HG03280 (cell line): ENCODE data around the gene TLE4.

Experiments used
- ATAC-seq: cut with Tn5 transposase; IDR thresholded peaks from one replicate; pipeline ENCODE4 v1.9.1; 2021; ENCODE audit warnings: mild to moderate bottlenecking, moderate library complexity; ENCODE audit not compliant: unreplicated experiment

The TLE4 gene

DNA sequence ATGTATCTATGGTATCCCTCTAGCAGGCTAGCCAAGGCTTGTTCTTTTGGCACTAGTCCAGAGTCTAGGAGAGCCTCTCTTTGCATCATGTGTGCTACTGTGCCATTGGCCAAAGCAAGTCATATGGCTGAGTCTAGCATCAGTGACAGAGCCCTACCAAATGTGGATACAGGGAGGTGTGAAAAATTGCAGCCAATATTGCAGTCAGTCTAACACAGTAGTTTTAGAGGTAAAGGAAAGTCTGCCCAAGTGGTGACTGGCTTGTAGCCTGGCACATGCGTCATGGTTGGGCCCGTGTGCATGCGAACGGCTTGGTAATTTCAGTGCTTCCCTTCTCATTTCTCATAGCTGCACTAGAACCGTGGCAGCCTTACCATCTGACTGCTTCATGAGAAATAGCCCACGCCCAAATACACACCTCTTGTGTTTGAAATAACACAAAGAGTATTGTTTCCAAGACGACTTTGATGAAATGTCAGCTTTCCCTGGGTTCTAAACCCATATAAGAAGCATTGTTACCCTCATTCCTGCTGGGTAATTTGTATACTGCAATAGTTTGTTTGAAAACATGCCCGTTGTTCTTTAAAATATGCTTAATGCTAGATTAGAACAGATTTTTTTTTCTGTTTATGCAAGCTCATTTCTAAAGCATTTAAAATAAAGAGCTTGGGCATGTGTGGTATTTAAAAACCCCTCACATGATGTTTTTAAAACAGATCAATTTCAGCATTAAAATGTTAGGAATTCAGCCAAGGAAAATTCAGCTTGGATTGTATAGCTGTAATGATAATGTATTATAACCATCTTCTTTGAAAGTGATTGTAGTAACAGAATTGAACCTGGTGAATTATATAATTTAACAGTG is 113.2 kb downstream of the TLE4 start:
- ATAC-seq: no peak

DNA sequence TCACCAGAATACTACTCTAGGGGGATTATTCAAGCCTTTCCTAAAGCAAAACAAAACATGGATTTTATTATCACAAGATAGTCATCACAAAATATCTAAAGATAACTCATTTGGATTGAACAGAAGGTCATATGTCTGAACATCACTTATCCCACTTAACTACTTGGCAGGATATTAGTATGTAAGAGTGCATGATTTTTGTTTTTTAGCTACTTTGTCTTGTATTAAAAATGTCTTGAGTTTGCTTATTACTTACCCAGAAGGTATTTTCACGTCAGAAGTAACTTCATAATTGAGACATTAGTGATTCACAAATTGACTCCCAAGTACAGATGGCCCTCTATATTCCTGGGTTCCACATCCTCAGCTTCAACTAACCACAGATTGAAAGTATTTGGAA is 113.8 kb downstream of the TLE4 start:
- ATAC-seq: no peak

DNA sequence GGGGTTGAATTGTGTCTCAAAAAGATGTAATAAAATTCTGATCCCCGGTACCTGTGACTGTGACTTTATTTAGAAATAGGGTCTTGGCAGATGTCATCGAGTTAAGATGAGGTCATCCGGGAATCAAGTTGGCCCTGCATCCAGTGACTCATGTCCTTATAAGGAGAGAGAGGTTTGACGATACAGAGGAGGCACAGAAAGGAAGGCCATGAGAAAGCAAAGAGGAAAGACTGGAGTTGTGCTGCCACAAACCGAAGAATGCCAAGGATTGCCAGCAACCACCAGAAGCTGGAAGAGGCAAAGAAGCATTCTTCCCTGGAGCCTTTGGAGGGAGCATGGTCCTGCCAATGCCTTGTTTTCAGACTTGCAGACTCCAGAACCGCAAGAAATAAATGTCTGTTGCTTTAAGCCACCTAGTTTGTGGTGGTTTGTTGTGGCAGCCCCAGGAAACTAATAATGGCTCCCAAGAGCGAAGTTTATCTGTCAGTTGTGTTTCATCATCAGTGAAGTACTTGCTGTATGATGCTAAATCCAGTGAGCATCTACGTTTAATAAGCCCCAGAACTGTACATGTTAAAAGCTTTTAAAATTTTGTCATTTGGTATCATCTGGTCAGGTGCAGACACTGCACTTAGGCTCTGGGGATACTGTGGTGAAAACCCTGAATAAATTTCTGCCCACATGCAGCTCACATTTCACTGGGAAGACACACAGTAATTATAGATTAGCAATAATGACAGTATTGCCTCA is 114.8 kb downstream of the TLE4 start:
- no peak for ATAC-seq

DNA sequence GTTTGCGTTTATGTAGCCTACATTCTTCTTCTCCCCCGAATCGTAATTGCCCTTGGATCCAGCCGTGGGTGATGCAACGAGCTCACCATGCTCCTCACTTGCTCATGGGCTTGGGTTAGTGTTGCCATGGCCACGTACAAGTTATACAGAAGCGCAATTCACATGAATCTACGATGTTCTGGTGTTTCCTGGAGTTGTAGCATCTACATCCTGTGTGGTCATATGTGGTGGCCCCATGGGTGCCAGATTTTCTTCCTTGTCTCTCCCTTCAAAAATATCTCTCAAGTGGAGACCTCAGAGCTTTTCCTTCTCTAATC is 115.3 kb downstream of the TLE4 start:
- no peak for ATAC-seq

DNA sequence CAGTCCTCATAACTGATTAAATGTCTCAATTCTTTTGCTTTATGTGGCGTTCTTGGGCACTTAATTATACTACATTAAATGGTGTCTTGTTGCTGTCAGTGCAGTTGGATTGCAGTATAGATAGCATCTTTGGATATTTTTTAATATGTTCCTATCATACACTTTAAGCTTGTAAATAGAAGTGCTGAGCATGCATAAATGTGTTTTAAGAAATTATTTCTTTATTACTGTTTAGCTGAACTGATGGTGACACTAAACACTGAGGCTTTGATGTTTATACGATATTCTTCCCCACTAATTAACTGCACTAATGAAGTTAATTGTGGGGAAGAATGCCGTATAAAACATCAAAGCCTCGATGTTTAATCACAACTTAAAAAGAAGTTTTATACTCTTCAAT is 116.6 kb downstream of the TLE4 start:
- no peak for ATAC-seq

DNA sequence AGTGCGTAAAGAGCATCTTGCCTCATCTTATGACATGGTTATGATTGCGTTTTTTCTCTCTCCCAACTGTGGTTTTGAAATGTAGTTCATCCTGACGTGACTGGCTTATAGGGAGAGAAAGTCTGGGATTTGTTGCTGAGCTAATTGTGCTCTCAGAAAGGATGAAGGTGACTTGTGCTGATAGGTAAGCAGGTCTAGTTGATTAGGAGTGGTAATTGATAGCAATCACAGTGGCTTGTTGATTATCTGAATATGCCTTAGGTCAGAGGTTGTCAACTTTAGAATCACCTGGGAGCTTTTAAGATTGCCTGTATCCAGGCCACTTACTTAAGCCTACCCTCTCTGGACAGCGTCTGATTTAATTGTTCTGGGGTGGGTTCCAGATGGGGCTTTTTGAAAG is 117.8 kb downstream of the TLE4 start:
- no peak for ATAC-seq

DNA sequence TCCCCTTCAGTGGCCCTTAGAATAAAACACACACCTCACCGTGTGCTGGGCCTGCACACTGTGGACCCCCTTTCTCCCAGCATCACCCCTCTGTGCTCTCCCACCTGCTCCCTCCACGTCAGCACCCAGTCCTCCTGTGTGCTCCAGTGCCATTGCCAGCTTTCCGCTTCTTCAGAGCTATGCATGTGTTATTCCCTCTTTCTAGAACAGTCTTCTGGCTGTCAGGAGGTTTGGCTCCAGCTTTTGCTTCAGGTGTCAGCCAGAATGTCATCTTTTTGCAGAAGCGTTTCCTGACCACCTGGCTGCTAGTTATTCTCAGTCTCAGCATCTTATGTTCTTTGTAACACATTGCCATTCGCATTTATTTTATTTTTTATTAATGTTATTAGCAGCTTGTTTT is 119.7 kb downstream of the TLE4 start:
- no peak for ATAC-seq

DNA sequence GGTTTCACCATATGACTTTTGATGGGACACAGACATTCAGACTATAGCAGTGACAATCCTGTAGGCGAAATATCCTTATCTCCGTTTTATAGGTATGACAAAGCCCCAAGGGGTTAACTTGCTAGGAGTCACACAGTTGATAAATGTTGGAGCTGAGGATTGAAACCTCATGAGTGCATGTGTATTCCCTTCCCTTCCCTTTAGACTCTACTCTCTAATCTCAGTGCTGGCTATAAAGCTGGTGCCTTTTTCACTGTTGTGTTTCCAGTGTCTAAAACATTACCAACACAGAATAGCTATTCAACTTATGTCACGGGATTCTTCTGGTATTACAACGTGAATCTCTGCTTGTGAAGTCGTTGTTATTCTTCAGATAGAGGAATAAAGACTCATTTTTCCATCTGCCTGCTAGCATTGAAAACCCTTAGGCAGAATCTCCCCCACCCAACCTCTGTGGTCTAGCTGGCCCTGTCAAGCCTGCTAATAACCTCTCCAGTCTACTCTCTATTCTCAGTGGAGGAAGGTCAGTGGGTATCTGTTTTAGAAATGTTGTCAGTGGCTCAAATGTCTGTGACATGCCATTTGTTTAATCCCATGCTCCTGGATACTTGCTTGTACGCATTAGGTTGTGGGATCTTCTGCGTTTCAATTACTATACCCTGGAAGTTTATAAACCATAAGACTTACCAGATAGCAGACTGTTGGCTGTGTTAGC is 121.2 kb downstream of the TLE4 start:
- no peak for ATAC-seq

DNA sequence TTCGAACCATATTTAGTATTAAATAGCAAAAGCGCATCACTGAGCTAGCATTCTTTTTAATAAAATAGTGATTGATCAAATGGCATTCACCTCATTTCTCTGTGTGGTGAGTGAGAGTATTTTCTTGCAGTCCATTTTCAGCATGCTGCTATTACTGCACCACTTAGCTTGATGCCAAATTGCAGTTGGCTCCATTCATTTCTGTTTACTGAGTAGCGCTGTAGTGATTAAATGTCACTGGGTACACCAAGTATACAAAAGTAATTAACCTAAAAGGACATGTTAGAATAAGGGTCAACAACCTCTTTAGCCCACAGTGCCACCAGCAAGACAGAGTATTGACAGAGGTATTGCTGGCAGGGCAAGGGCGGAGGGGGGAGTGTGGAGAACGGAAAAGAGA is 122.0 kb downstream of the TLE4 start:
- ATAC-seq: no peak

DNA sequence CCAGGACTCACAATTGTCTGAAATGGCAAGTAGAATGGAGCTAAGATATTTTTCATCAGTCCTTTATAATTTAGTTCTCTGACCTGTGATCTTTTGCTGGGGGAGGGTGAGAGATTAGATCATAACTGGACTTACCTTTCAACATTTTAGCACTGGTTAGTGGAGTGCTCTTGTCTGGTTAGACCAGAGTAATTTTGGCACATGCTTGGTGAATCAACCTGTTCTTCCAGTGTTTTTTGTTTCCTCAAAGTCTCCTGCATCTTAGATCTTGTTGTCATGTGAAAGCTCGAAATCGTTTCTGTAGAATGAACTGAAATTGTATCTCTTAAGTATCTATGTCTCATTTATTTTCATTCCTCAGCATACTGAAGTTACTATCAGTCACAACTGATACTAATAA is 122.4 kb downstream of the TLE4 start:
- no peak for ATAC-seq

DNA sequence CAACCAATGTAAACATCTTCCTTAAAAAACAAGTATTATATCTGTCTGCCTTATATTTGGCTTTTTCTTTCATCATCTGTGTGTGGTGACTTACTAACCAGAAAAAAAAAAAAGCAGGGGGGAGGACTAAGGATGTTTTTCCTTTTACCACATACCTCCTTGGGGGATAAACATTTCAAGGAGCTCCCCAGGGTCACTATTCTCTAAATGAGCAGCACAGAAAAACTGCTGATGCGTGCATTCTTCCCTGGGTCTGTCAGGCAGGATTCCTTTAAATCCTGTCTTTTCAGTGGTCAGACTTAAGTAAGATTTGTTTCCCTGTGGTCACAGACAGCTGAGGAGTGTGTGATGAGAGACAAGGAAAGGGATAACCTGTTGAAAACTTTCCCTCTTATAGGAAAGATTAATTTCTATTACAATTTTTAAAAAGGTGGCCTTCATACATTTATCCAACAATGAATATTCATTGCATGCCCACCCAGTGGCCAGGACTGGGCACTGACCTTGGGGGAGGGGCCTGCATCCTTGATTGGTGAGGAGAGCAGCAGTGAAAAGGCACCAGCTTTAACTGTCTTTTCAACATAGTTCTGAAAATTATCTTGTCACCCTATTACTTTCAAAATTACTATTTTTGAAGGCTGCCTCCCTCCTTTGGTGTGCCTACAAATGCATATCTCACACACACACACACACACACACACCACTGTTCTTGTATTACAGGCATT is 123.1 kb downstream of the TLE4 start:
- no peak for ATAC-seq

DNA sequence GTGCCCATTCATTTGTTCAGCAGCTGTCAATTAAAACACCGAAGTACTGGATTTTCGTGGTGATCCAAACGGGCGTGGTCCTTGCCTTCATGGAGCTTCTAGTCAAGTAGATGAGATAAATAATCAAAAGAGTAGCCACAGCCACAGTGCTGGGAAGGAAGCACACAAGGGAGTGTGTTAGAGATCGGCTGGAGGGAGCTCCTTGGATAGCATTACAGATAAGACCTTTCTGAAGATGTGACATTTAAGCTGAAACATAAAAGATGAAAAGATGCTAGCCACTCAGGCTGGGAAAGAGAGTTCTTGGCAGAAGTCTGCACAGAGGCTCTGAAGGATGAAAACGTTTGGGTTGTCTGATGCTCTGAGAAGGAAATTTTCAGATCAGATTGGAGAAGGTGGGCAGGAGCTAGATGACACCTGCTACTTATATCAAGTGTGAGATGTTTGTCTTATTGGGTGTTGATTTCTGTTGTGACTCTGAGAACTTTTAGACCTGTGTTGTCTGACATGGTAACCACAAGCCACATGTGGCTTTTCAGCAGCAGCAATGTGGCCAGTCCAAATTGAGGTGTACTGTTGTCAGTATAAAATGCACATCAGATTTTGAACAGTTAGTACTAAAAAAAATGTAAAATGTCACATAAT is 123.9 kb downstream of the TLE4 start:
- no peak for ATAC-seq

DNA sequence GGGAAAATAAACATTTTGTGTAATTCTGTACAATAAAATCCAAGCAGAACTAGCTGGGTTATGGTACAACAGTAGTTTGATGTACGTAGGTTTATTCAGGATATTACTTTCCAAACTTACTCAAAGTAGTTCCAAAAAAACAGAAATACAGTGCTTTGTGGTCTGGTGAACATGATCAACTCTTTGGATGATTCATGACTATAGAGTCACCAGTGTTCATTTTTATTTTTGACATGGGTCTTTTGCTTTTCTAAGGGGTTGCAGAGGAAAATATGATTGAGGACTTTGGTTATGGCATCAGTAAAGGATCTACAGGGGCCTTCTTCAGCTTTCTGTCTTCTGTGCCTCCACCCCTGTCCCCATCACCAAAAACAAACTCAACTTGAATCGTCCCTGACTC is 127.2 kb downstream of the TLE4 start:
- ATAC-seq: no peak

DNA sequence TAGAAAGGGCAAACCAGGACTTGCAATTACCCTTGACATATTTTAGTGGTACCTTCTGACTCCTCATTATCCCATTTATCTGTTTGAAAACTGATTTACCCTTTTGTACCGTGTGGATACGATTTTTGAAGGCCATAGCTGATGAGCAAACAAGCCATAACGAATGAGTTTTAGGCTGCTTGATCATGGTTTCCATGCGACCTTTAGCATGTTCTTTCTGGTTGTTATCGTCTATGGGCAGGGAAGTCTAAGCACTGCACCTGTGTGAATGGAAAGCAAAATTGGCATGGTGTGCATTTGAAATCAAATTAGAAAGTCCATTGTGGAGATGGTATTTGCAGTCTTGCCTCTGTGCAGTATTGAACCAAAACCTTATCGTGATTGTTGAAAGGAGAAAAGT is 127.7 kb downstream of the TLE4 start:
- no peak for ATAC-seq

DNA sequence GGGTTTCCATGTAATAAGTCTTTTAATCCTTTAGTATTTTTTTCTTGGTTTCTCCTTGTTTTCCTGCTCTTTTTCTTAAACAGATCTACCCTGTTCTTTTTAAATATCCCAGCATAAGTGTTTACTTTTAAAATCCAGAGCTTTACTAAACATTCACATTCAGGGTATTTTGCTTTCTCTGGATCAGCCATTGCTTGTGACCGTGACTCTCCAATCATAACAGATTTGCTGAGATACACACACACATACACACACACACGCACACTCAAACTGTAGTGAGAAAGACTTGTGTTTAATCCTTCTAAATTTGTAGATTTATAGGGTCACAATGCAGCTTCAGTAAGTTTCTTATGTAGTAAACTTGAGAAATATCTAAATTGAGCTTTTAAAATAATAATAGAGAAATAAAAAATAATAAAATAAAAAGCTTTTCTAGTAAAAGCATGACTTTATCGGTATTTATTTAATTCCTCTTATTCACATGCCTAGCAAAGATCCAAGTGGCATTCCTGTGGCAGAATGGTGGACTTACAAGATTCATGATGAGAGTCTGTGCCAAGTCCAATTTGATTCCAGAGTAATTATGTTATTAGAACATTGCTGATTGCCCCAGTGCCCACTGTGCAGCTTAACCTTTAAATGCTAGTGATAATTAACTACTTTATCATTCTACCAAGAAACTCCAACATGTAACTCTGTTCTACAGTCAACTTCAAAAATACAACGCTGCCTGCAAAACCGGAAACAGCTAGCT is 129.0 kb downstream of the TLE4 start:
- no peak for ATAC-seq

DNA sequence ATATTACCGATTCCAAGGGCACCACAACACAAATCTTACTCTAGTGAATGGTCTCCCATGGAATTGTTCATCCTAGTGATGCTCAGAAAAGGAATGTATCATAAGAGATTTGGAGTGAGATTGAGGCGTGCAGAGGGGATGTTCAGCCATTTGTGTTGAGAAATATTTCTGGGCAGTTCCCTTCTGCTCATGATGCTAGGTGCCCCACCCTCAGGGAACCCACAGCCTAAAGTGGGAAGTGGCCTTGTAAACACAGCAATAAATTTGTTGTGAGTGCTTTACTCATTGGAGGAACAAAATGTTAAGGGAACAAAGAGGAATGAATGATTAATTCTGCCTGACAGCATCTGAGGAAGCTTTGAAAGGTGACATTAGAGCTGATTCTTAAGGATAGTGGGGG is 129.9 kb downstream of the TLE4 start:
- ATAC-seq: no peak

DNA sequence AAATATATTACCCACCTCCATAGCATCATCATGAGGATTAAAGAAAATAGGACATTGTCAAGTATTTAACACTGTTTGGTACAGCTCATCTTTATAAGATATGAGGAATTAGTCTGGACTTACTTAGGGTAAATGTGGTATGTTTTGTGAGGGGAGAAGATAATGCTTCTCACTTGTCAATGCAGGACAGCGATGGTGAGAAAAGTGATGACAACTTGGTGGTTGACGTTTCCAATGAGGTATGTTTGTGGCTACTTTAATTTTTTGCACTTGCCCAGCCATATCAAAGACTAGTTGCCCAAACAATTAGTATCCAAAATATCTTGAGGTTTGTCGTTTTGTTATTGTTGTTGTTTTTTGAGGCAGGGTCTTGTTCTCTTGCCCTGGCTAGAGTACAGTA is 133.9 kb downstream of the TLE4 start:
- ATAC-seq: no peak

DNA sequence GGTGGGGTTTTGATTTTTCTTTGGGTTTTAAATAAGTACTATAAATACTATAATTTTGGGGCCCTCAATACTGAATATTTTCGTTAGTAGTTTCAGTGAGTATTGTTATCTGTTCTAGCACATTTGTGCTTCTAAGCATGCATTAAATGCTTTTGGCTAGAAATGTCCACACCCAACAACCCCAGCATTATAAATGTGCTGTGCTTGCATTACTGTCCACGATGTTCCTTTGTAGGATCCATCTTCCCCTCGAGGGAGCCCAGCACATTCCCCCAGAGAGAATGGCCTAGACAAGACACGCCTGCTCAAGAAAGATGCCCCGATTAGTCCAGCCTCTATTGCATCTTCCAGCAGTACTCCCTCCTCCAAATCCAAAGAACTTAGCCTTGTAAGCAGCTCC is 134.7 kb downstream of the TLE4 start:
- no peak for ATAC-seq

DNA sequence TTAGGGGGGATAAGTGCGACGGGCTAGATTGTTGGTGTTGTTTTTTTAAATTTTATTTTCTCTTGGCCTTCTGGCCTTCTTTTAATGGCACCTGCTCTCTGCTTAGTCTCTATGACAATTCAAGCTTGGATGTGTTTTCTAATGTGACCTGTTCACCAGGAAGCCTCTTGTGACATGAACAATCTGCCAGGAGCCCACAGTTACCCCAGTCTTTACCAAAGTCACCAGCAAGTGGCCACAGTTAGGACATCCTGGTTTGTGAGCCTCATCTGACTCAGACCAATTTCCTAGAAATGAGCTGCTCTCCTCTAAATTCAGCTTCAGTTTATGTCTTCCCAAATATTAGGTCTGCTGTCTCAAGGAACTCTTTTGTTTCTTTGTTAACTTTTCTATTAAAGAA is 135.8 kb downstream of the TLE4 start:
- ATAC-seq: no peak

DNA sequence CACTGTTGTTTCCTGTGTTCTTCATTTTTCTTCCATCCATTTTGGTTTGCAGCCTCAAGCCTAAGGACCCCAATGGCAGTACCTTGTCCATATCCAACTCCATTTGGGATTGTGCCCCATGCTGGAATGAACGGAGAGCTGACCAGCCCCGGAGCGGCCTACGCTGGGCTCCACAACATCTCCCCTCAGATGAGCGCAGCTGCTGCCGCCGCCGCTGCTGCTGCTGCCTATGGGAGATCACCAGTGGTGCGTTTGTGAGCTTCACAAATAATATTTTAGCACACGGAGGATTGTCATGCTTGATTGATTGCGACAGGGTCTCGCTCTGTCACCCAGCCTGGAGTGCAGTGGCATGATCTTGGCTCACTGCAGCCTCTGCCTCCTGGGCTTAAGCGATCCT is 136.8 kb downstream of the TLE4 start:
- ATAC-seq: no peak
